ENCODE measurements around the gene SIPA1L3.

DNA sequence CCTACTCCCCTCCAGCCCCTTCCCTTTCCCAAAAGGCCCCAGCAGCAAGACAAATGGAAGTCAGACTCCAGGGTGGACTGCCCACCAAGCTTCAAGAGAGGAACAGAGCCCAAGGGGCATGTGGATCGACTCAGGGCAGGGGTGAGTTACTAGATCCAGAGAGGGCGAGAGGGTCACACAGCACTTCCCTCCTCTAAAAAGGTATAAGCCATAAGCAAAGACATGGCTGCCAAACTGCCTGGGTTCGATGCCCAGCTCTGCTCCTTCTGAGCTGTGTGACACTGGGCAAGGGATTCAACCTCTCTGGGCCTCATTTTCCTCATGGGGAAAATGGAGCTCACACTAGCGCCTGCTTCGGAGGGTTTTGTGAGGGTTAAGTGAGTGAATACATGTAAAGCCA lies 345.4 kb downstream of the SIPA1L3 start:
- TF ChIP-seq, protein P1, sequence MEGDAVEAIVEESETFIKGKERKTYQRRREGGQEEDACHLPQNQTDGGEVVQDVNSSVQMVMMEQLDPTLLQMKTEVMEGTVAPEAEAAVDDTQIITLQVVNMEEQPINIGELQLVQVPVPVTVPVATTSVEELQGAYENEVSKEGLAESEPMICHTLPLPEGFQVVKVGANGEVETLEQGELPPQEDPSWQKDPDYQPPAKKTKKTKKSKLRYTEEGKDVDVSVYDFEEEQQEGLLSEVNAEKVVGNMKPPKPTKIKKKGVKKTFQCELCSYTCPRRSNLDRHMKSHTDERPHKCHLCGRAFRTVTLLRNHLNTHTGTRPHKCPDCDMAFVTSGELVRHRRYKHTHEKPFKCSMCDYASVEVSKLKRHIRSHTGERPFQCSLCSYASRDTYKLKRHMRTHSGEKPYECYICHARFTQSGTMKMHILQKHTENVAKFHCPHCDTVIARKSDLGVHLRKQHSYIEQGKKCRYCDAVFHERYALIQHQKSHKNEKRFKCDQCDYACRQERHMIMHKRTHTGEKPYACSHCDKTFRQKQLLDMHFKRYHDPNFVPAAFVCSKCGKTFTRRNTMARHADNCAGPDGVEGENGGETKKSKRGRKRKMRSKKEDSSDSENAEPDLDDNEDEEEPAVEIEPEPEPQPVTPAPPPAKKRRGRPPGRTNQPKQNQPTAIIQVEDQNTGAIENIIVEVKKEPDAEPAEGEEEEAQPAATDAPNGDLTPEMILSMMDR (IDR thresholded peaks at IDR 0.05; ENCODE audit: low read length), result no peak
- TF ChIP-seq EZH2 (IDR thresholded peaks at IDR 0.05; ENCODE audit: borderline replicate concordance, low read length), result no peak

Measured in OCI-LY1 (cell line).